Uterus (tissue), 2 donors: ENCODE measurements around the gene UGT1A6.

Experiments used
- POLR2A ChIP-seq, 2 donors: fragments of 450-650 bp; IDR thresholded peaks; one replicate each; pipeline ENCODE4 v1.6.1; 2016; ENCODE audit warnings: antibody characterized with exemption in 2 of 2, mild to moderate bottlenecking in 1 of 2, moderate library complexity in 1 of 2
- TF ChIP-seq, protein P1 (sequence below), 4 experiments: fragments of 200-600 bp in 2 of 4; fragments of 450-650 bp in 2 of 4; sonication (generic) in 2 of 4; IDR thresholded peaks; one replicate each; pipeline ENCODE4 v1.5.1; 2016 to 2019; ENCODE audit warnings: antibody characterized with exemption in 4 of 4, mild to moderate bottlenecking in 2 of 4, moderate library complexity in 1 of 4

DNA sequence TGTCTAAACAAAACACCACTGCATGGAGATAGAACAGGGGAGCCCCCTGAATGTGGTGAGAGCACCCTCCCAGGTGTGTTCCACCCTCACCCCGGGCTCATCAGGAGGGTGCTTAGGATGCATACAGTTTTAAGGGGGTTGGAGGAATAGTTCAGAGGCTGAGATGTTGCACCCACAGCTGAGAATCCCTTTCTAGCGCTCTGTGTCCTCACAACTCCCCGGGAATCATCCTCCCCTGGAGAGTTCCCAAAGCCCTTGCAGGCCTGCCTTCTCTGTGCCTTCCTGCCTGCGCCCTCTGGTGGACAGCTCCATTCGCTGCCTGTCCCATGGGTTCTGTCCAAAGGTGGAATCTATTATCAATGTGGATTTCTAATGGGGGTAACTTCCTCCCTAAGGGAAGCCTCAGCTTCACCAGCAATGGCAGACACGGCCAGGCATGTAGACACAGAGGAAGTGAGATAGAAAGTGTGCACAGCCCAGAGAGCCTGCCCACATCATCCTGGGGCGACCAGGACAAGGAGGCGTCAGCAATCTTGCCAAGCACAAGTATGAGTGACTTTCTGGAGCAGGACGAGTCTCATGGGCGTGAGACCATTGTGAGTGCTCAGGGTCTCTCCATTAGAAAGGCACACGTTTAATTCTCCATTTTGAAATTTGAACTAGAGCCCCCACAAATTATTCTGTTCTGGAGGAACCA lies 18.8 kb downstream of the UGT1A6 start:
- TF ChIP-seq POLR2A (IDR thresholded peaks at IDR 0.05): no peak
- TF ChIP-seq, protein P1, sequence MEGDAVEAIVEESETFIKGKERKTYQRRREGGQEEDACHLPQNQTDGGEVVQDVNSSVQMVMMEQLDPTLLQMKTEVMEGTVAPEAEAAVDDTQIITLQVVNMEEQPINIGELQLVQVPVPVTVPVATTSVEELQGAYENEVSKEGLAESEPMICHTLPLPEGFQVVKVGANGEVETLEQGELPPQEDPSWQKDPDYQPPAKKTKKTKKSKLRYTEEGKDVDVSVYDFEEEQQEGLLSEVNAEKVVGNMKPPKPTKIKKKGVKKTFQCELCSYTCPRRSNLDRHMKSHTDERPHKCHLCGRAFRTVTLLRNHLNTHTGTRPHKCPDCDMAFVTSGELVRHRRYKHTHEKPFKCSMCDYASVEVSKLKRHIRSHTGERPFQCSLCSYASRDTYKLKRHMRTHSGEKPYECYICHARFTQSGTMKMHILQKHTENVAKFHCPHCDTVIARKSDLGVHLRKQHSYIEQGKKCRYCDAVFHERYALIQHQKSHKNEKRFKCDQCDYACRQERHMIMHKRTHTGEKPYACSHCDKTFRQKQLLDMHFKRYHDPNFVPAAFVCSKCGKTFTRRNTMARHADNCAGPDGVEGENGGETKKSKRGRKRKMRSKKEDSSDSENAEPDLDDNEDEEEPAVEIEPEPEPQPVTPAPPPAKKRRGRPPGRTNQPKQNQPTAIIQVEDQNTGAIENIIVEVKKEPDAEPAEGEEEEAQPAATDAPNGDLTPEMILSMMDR (IDR thresholded peaks at IDR 0.05): peak; percentile 28 to 35 (median 29)
